Stomach (tissue), 4 donors: ENCODE results near the gene ZNF8.

Experiments
- EP300 ChIP-seq: sonication (generic); formaldehyde crosslinking; IDR thresholded peaks from one replicate; pipeline ENCODE4 v1.6.1; 2017; ENCODE audit warnings: antibody characterized with exemption
- POLR2AphosphoS5 ChIP-seq, 3 donors: sonication (generic); formaldehyde crosslinking; IDR thresholded peaks; one replicate each; pipeline ENCODE4 v1.6.1; 2016; ENCODE audit warnings: antibody characterized with exemption in 3 of 3
- TF ChIP-seq, protein P1 (sequence below), 7 experiments: fragments of 450-650 bp in 4 of 7; fragments of 200-600 bp in 3 of 7; sonication (generic) in 3 of 7; IDR thresholded peaks; one replicate each; pipeline ENCODE4 v1.5.1; 2016 to 2019; ENCODE audit warnings: antibody characterized with exemption in 7 of 7, control low read depth in 2 of 7, mild to moderate bottlenecking in 1 of 7

DNA sequence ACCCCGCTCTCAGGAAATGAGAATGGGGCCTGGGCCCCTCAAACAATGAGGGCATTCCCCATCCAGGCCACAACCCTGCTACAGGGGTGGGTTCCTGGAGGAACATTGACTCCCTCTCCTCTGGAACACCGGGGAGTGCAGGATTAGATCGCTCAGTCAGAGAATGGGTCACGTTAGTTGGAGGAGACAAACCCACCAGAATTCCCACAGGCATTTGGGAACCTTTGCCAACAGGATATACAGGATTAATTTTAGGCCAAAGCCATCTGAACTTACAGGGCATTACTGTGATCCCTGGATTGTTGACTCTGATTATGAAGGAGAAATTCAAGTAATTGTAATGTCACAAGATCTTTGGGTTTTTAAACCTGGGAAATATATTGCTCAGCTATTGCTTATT, 29.0 kb downstream of the ZNF8 start:
- TF ChIP-seq, protein P1, sequence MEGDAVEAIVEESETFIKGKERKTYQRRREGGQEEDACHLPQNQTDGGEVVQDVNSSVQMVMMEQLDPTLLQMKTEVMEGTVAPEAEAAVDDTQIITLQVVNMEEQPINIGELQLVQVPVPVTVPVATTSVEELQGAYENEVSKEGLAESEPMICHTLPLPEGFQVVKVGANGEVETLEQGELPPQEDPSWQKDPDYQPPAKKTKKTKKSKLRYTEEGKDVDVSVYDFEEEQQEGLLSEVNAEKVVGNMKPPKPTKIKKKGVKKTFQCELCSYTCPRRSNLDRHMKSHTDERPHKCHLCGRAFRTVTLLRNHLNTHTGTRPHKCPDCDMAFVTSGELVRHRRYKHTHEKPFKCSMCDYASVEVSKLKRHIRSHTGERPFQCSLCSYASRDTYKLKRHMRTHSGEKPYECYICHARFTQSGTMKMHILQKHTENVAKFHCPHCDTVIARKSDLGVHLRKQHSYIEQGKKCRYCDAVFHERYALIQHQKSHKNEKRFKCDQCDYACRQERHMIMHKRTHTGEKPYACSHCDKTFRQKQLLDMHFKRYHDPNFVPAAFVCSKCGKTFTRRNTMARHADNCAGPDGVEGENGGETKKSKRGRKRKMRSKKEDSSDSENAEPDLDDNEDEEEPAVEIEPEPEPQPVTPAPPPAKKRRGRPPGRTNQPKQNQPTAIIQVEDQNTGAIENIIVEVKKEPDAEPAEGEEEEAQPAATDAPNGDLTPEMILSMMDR (IDR thresholded peaks at IDR 0.05) = no peak
- TF ChIP-seq EP300 = no peak
- no peak for TF ChIP-seq POLR2AphosphoS5 (IDR thresholded peaks at IDR 0.05)
